Measurements from ENCODE around the gene ARSB. TPM values are rescaled to one million over a fixed set of nuclear protein-coding genes. Genes with fewer than 3 reads are reported as not detected.
"Not testable (repeated sequence)": the region's sequence is repeated elsewhere in the genome, so short reads cannot be mapped to it uniquely, and the experiment has no call there.

Gene ARSB
- total RNA-seq, 8 experiments from 2014 or later, result 6.6 to 27.4 (median 9.2) TPM

DNA sequence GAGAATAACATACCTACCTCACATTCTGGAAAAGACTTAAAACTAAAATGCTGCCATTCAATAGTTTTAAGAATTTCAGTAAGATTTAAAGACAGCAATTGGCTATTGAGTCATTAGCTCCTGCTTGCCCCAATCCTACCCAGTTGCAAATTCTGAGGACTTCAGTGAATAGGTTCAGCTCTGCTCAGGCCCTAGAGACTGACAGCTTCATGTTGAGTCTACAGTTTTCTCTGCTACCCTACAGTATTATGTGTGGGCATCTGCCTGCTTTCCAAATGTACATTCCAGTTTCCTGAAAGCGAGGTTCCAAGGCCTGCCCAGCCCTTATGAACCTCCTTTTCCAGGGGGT, 61.5 kb downstream of the ARSB start:
- no peak for ATAC-seq (replicated peaks in 6 of 8)
- in situ Hi-C loops (cut with MboI; ENCODE audit: low pct_unique_long_range_greater_than_20kb in 2 of 9, low sequenced_read_pairs in 9 of 9, unreplicated experiment in 9 of 9), result no loop called here
- Histone ChIP-seq H3K4me3 (no peak overlapping the region), H3K27ac (no peak overlapping the region), H3K4me1 (replicated peaks in 1 of 2) (peaks cover 0 to 3% of the 10 kb centered on the region in 2 donors)
- WGBS, 10 experiments, result 100% methylated on average over 1 of the region's 1 CpG; no CpG with 5 or more reads in 8 of the 10 experiments

DNA sequence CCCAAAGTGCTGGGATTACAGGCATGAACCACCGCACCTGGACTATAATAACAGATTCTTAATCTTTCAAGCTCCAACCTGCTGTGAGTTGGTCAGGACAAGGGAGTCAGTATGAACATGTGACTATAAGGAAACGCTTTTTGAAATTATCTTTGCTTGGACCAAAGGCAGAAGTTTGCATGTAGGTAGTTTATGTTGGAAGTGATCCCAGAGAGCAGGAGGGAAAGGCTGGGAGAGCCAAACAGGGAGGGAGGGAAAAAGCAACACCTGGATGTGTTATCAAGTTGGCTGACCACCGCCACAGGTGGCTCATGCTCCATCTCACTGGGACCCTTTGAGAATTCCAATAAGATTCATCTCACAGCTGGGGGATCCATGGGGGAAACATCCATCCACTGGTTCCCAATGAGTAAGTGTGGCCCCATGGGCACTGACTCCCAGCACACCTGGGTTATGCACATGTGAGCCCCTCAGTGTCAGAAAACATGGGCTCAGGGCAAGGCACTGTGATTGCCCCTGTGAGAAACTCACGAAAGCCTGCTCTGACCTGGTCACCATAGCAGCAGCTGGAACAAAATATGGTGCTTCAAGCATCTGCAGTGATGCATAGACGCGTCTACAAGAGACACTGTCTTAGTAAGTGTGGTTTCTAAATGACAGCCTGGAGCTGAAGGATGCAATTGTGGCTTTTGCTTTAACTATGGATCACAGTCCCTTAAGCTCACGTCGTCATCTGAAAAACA, 62.1 kb downstream of the ARSB start:
- Histone ChIP-seq H3K4me1 (replicated peaks in 1 of 2) (peaks cover 0 to 3% of the 10 kb centered on the region in 2 donors), H3K4me3 (no peak overlapping the region), H3K27ac (no peak overlapping the region)
- in situ Hi-C loops (cut with MboI; ENCODE audit: low pct_unique_long_range_greater_than_20kb in 2 of 9, low sequenced_read_pairs in 9 of 9, unreplicated experiment in 9 of 9), result no loop called here
- ATAC-seq (replicated peaks in 6 of 8), result no peak
- WGBS, 10 experiments, result 60 to 100% (median 88%) methylated on average over 1 to 5 of the region's 8 CpGs; no CpG with 5 or more reads in 3 of the 10 experiments

DNA sequence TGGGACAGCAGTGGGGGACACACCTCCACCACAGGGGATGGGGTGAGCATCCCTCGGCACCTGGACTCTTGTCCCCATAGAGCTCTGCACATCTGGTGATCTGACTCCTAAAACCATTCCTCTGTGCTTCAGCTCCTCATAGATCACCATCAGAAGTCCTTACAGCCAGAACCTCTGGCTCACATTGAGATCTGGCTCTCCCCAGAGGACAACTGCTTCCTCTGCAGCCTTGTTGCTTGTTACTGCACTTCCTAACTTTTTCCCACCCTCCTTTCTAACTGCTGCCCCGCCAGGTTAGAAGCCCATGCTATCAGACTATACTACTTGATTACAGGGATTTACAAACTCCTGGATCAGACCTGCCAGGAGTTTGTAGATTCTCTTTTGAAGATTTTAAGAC, 64.5 kb downstream of the ARSB start:
- Histone ChIP-seq H3K4me1 (replicated peaks in 1 of 2) (no peaks in the 10 kb centered on the region), H3K27ac (no peak overlapping the region), H3K4me3 (no peak overlapping the region)
- in situ Hi-C loops (cut with MboI; ENCODE audit: low pct_unique_long_range_greater_than_20kb in 2 of 9, low sequenced_read_pairs in 9 of 9, unreplicated experiment in 9 of 9), result no loop called here
- ATAC-seq (replicated peaks in 6 of 8), result peak in 4 of 8 experiments; percentile 18 to 72 (median 50)
- WGBS, 10 experiments, result 29 to 100% (median 58%) methylated on average over 1 of the region's 2 CpGs; no CpG with 5 or more reads in 4 of the 10 experiments

DNA sequence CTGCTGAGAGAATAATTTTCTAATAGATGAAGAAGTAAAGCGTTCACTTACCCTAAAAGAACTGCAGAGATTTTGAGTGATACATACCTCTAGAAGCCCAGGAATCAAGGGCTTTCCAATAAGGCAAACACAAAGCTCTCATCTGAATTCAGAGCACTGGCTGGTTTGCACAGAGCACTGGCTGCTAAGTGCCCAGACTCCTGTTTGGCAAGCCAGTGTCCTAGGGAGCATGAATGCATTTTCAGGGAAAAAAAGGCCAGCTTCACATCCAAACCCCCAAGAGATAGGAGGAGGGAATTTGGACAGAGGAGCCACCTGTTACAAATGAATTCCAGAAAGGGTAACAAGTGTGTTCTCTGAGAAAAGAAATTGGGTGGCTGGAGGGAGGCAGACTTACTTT, 65.3 kb downstream of the ARSB start:
- no peak overlapping the region for H3K27ac ChIP-seq
- H3K4me3 ChIP-seq, result no peak overlapping the region
- peak in 1 of 8 experiments; percentile 45 for ATAC-seq (replicated peaks in 6 of 8)
- in situ Hi-C loops (cut with MboI; ENCODE audit: low pct_unique_long_range_greater_than_20kb in 2 of 9, low sequenced_read_pairs in 9 of 9, unreplicated experiment in 9 of 9), result no loop called here
- 91 to 100% (median 100%) methylated on average over 1 of the region's 1 CpG; no CpG with 5 or more reads in 7 of the 10 experiments for WGBS, 10 experiments
- no peaks in the 10 kb centered on the region for H3K4me1 ChIP-seq (replicated peaks in 1 of 2)

DNA sequence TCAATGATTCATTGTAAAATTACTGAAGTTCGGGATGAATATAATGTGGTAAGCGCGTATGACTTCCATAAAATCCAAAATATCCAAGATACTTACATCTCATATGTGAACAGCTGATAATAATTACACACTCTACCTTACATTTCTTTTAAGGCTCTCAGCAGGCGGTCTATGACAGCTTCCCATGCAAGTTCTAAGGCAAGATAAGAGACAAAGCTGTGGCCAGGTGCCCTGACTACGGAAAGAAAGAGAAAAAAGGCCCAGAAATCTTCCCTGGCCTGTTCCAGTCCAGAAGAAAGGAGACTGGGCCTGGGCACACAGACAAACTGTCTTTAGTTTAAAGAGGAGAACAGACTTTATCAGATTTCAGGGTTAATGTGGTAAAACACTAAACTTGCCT, 69.1 kb downstream of the ARSB start:
- no peak for ATAC-seq (replicated peaks in 6 of 8)
- Histone ChIP-seq H3K27ac (no peak overlapping the region), H3K4me3 (no peak overlapping the region), H3K4me1 (replicated peaks in 1 of 2) (no peaks in the 10 kb centered on the region)
- 75 to 100% (median 84%) methylated on average over 1 to 4 of the region's 5 CpGs; no CpG with 5 or more reads in 1 of the 10 experiments for WGBS, 10 experiments
- in situ Hi-C loops (cut with MboI; ENCODE audit: low pct_unique_long_range_greater_than_20kb in 2 of 9, low sequenced_read_pairs in 9 of 9, unreplicated experiment in 9 of 9), result no loop called here

DNA sequence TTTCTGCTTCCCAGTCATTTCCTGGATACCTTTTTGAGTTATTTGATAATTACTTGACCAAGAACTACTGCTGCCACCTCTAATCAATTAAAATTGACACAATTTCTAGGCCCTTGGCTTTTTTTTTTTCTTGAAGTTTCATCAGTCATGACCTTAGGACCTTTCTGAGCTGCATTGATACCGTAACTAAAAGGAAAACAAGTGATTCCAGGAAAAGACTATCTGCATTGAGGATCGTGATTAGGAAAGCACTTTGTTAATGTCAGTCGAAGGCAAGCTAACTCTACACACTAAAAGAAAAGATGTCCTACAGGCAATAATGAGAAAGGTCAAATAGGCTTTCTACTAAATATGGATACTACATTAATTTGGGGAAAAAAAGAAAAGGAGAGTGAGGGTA, 69.9 kb downstream of the ARSB start:
- no peak for ATAC-seq (replicated peaks in 6 of 8)
- H3K27ac ChIP-seq, result no peak overlapping the region
- 47 to 94% (median 80%) methylated on average over 1 to 3 of the region's 3 CpGs; no CpG with 5 or more reads in 1 of the 10 experiments for WGBS, 10 experiments
- in situ Hi-C loops (cut with MboI; ENCODE audit: low pct_unique_long_range_greater_than_20kb in 2 of 9, low sequenced_read_pairs in 9 of 9, unreplicated experiment in 9 of 9), result no loop called here
- H3K4me3 ChIP-seq, result no peak overlapping the region
- no peaks in the 10 kb centered on the region for H3K4me1 ChIP-seq (replicated peaks in 1 of 2)

DNA sequence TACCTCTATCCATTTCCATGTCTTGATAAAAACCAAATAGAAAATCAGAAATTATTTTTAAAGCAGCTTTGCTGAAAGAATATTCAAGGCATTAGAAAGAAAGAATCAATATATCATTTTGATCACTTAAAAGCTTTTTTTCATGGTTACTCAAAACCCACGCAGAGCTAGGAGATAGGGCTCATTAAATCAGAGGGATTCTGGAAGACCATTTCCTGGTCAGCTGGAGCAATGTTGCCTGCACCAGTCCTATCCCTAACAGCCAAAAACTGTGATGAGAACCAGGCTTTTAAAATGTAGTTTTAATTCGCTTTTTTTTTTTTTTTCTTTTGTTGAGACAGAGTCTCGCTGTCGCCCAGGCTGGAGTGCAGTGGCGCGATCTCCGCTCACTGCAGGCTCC, 72.3 kb downstream of the ARSB start:
- 29 to 100% (median 80%) methylated on average over 1 to 3 of the region's 7 CpGs; no CpG with 5 or more reads in 3 of the 10 experiments for WGBS, 10 experiments
- ATAC-seq (replicated peaks in 6 of 8), result peak in 1 of 8 experiments; percentile 30
- in situ Hi-C loops (cut with MboI; ENCODE audit: low pct_unique_long_range_greater_than_20kb in 2 of 9, low sequenced_read_pairs in 9 of 9, unreplicated experiment in 9 of 9), result no loop called here
- peaks cover 3 to 7% of the 10 kb centered on the region in 2 donors for H3K4me1 ChIP-seq (replicated peaks in 1 of 2)
- H3K27ac ChIP-seq, result no peak overlapping the region
- no peak overlapping the region for H3K4me3 ChIP-seq

DNA sequence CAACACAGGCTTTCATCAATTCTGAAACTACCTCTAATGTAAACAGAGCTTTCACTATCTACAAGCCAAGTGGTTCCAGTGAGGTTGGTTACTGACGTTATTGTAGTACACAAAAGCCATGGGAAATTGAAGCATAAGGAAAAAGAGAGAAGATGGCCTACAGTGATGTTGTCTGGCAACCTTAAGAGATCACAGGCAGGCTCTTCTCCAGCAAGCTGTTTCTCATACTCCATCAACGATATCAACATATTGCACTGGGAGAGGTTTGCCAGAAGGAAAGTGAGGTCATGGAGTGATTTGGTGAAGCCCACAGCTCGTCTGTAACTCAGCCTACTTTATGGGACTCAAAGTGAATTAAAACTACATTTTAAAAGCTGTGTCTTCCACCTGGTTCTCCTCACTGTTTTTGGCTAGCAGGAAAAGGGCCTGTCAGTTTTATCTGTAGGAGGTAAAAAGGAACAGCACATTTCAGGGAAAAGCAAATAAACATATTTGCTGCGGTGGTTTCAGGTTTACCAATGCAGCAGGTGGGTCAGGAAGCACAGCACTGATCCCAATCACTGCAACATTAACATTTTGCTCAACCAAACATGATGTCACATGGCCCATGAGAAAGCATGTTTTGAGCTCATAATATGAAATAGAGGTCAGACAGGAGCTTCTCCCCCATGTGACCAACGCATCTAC, 72.9 kb downstream of the ARSB start:
- Histone ChIP-seq H3K4me1 (replicated peaks in 1 of 2) (peaks cover 3 to 13% of the 10 kb centered on the region in 2 donors), H3K4me3 (no peak overlapping the region), H3K27ac (no peak overlapping the region)
- in situ Hi-C loops (cut with MboI; ENCODE audit: low pct_unique_long_range_greater_than_20kb in 2 of 9, low sequenced_read_pairs in 9 of 9, unreplicated experiment in 9 of 9), result no loop called here
- 32 to 100% (median 82%) methylated on average over 2 to 4 of the region's 5 CpGs; no CpG with 5 or more reads in 1 of the 10 experiments for WGBS, 10 experiments
- peak; percentile 13 to 67 (median 34) for ATAC-seq (replicated peaks in 6 of 8)

DNA sequence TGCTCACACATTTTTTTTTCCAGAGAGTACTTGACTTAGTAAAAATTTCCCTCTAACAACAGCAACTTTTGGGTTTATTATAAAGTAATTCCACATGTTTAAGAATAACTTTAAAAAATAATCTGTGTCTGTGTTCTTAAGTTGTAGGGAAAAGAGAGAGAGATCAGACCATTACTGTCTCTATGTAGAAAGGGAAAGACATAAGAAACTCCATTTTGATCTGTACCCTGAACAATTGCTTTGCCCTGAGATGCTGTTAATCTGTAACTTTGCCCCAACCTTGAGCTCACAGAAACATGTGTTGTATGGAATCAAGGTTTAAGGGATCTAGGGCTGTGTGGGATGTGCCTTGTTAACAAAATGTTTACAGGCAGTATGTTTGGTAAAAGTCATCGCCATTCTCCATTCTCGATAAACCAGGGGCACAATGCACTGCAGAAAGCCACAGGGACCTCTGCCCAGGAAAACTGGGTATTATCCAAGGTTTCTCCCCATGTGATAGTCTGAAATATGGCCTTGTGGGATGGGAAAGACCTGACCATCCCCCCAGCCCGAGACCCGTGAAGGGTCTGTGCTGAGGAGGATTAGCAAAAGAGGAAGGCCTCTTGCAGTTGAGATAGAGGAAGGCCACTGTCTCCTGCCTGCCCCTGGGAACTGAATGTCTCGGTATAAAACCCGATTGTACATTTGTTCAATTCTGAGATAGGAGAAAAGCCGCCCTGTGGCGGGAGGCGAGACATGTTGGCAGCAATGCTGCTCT, 75.7 kb downstream of the ARSB start:
- H3K4me3 ChIP-seq; ATAC-seq (replicated peaks in 6 of 8); H3K27ac ChIP-seq; in situ Hi-C loops (cut with MboI; ENCODE audit: low pct_unique_long_range_greater_than_20kb in 2 of 9, low sequenced_read_pairs in 9 of 9, unreplicated experiment in 9 of 9): not testable (repeated sequence)
- WGBS, 10 experiments, result 53 to 100% (median 90%) methylated on average over 1 to 4 of the region's 9 CpGs; no CpG with 5 or more reads in 6 of the 10 experiments
- H3K4me1 ChIP-seq (replicated peaks in 1 of 2), result peaks cover 3 to 14% of the 10 kb centered on the region in 2 donors

DNA sequence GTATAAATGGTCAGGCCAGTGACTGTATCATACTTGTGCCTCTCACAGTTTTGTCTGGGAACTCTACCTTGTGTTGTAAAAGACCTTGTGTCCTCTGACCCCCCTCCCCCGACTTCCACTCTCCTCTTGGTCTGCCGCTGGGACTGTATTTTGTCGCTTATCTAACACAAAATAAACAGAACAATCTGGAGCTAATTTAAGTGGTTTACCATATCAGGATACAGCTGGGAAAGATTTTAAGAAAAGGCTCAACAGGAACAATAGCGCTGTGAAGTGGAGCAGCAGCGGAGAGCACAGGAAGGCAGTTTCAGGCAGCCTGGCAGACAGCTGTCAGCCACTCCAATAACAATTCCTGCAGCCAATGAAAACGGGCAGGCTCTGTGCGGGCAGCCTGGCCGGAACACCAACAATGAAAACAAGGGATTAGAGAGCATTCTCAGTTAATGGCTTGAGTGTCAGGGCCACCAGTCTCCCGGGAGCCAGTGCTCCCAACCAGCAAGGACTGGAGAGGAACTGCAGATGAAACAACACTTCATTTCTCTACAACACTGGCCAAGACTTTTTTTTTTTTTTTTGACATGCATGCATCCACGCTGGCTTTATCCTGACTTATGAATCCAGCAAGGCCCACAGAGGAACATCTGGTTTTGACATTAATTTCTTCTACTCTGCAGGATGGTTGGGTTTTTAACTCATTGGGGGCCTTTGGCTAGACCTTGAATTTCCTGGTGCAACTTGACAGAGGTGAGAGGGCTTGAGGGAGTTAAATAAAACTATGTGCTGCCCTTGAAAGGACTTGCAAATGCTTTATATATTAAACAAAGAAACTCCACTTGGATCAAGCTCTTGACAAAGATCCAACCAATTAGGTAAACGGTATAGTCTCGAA, 76.7 kb downstream of the ARSB start:
- 0 to 60% (median 25%) methylated on average over 2 to 10 of the region's 12 CpGs; no CpG with 5 or more reads in 1 of the 10 experiments for WGBS, 10 experiments

DNA sequence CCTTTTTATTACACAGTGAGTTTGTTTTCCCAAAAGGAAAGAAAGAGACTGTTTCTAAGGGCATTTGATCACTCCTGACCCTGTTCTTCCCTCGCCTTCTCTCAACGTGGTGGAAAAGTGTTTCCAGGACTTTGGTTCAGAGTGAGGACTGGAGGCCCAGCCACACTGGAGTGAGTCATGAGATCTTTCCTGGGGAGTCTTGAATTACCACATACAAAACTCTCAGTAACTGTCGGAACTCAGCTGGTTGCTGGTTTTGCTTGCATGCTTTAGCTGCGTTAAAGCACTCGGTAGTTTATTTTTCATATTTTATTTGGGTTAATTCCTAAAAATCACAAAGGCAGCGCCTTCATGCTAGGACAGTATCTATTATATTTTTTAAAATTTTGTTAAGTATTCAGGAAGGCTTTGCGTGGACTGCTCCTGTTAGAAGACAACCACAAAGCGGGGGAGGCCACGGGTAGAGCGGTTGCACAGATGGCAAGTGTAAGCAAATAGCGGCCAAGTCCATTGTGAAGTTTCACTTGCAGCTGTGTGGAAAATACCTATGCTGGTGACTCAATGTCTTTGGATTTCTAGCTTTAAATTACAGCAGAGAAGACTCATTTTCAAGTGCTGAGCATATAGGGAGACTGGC, 77.7 kb downstream of the ARSB start:
- no peak overlapping the region for H3K27ac ChIP-seq
- 9 to 88% (median 63%) methylated on average over 1 to 8 of the region's 11 CpGs; no CpG with 5 or more reads in 2 of the 10 experiments for WGBS, 10 experiments
- in situ Hi-C loops (cut with MboI; ENCODE audit: low pct_unique_long_range_greater_than_20kb in 2 of 9, low sequenced_read_pairs in 9 of 9, unreplicated experiment in 9 of 9), result no loop called here
- H3K4me3 ChIP-seq, result no peak overlapping the region
- ATAC-seq (replicated peaks in 6 of 8), result peak in 2 of 8 experiments; percentile 46 to 52
- H3K4me1 ChIP-seq (replicated peaks in 1 of 2), result peaks cover 3 to 14% of the 10 kb centered on the region in 2 donors

More for the DNA sequence above, 76.7 kb downstream of the ARSB start:
- ATAC-seq (replicated peaks in 6 of 8), result peak; percentile 62 to 97 (median 90)
- Histone ChIP-seq H3K4me1 (replicated peaks in 1 of 2) (peaks cover 3 to 14% of the 10 kb centered on the region in 2 donors), H3K4me3 (peak overlapping the region in 1 of 5 donors; percentile 11), H3K27ac (peak overlapping the region in 1 of 2 donors; percentile 25)
- in situ Hi-C loops (cut with MboI; ENCODE audit: low pct_unique_long_range_greater_than_20kb in 2 of 9, low sequenced_read_pairs in 9 of 9, unreplicated experiment in 9 of 9), result no loop called here

All from motor neuron (in vitro differentiated cells).